Breast epithelium (tissue), 3 donors: ENCODE measurements around the gene HYCC1.

Experiments
- POLR2A ChIP-seq: fragments of 450-650 bp; IDR thresholded peaks from one replicate; pipeline ENCODE4 v1.6.1; 2016; ENCODE audit warnings: antibody characterized with exemption, mild to moderate bottlenecking, moderate library complexity
- POLR2AphosphoS5 ChIP-seq, 3 donors: sonication (generic); formaldehyde crosslinking; IDR thresholded peaks; one replicate each; pipeline ENCODE4 v1.6.1; 2017; ENCODE audit warnings: antibody characterized with exemption in 3 of 3
- TF ChIP-seq, protein P1 (sequence below), 3 donors: fragments of 450-650 bp; IDR thresholded peaks; one replicate each; pipeline ENCODE4 v1.5.1; 2016 to 2017; ENCODE audit warnings: antibody characterized with exemption in 3 of 3, mild to moderate bottlenecking in 3 of 3, moderate library complexity in 3 of 3

DNA sequence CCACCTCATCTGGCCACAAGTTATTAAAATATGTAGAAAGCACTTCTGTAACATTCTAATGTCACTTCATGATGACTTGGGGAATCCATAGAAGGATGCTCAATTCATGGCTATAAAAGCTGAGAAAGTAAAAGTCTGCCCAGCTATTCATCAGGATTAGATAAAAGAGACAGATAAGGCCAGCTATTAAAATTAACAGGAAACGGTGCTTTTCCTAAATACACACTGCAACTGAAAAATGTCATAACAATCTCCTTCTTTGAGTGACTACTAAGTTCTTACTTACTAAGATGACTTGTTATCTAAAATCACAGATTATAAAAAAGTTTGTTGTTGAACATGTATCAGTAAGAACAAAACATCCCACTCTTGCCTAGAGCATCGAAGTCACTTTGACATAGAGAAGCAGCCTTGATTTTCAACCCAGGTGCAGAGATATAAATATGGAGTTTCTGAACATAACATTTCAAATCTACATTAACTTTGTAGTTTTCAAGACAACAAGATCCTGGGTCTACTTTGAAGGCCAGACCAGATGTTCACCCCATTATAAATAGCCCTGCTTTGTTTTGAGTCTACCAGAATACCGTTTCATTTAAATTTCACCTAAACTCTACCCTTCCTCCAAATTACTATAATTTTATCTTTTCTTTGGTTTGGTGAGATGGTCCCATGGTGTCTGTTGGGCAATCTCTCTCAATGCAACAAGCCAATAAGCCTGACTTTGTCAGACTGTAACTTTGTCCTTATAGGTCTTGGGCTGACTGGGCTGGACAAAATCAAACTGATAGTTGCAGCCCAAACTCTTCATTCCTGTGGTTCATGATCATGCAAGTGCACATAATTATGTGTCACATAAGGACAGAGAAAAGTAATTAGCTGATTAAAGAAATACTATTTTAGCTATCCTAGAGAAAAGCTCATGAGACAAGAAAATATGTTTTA is 24.0 kb downstream of the HYCC1 start:
- TF ChIP-seq POLR2A (no peak), POLR2AphosphoS5 (IDR thresholded peaks at IDR 0.05) (no peak)
- TF ChIP-seq, protein P1, sequence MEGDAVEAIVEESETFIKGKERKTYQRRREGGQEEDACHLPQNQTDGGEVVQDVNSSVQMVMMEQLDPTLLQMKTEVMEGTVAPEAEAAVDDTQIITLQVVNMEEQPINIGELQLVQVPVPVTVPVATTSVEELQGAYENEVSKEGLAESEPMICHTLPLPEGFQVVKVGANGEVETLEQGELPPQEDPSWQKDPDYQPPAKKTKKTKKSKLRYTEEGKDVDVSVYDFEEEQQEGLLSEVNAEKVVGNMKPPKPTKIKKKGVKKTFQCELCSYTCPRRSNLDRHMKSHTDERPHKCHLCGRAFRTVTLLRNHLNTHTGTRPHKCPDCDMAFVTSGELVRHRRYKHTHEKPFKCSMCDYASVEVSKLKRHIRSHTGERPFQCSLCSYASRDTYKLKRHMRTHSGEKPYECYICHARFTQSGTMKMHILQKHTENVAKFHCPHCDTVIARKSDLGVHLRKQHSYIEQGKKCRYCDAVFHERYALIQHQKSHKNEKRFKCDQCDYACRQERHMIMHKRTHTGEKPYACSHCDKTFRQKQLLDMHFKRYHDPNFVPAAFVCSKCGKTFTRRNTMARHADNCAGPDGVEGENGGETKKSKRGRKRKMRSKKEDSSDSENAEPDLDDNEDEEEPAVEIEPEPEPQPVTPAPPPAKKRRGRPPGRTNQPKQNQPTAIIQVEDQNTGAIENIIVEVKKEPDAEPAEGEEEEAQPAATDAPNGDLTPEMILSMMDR (IDR thresholded peaks at IDR 0.05) = no peak
